A549 (cell line): ENCODE results near the gene PITPNM3. TPM values are rescaled to one million over a fixed set of nuclear protein-coding genes. Genes with fewer than 3 reads are reported as not detected.

Experiments
- ATAC-seq, 2 experiments: fragments of 200-7000 bp in 1 of 2; fragments of >200 bp in 1 of 2; cut with Nextera tagmentation in 1 of 2; cut with Tn5 transposase in 1 of 2; 3 replicates each; pipeline versions ENCODE4 v1.8.0 to v1.9.1; 2018 to 2020; ENCODE audit warnings: mild to moderate bottlenecking in 1 of 2, moderate library complexity in 1 of 2
- CTCF ChIA-PET: fragments of 300-600 bp; sonication (Branson Sonifier 250); formaldehyde crosslinking; extraction: SDS; loops from one replicate; lab custom pipeline; 2021; ENCODE audit warnings: antibody characterized with exemption, inconsistent platforms; lab: Yijun Ruan, JAX
- POLR2A ChIA-PET: fragments of 350-600 bp; formaldehyde crosslinking; extraction: SDS; loops from one replicate; lab custom pipeline; 2021; ENCODE audit warnings: antibody characterized with exemption, inconsistent platforms; lab: Yijun Ruan, JAX
- DNase-seq, 2 experiments: peaks; one replicate each; pipeline versions ENCODE4 v3.0.0 to v3.0.0-alpha.2; 2011 to 2016; ENCODE audit warnings: low read depth in 1 of 2, low spot score in 1 of 2
- FAIRE-seq: peaks from 2 replicates; lab custom pipeline; 2011; peaks lifted over from hg19 to GRCh38; lab: Jason Lieb, UNC
- H3K27ac ChIP-seq, 2 experiments: fragments of >200 bp; sonication (Bioruptor Twin); formaldehyde crosslinking; 3 replicates each; pipeline ENCODE4 v1.5.1; 2016 to 2017
- H3K4me1 ChIP-seq: fragments of >200 bp; sonication (Bioruptor Twin); formaldehyde crosslinking; 3 replicates; pipeline ENCODE4 v1.6.1; 2016
- H3K4me2 ChIP-seq: fragments of >200 bp; sonication (Bioruptor Twin); formaldehyde crosslinking; 3 replicates; pipeline ENCODE4 v1.6.1; 2016
- H3K4me3 ChIP-seq: fragments of >200 bp; sonication (Bioruptor Twin); formaldehyde crosslinking; 3 replicates; pipeline ENCODE4 v1.5.1; 2016
- H3K9me3 ChIP-seq: fragments of >200 bp; sonication (Bioruptor Twin); formaldehyde crosslinking; 3 replicates; pipeline ENCODE4 v1.6.1; 2016
- BHLHE40 ChIP-seq: IDR thresholded peaks from 2 replicates; pipeline ENCODE4 v1.6.1; 2012; ENCODE audit warnings: low read depth, low read length, inconsistent platforms
- CHD4 ChIP-seq: fragments of 200-600 bp; sonication (generic); IDR thresholded peaks from 2 replicates; pipeline ENCODE4 v1.6.1; 2016; ENCODE audit warnings: antibody characterized with exemption, mild to moderate bottlenecking, borderline replicate concordance
- CTCF ChIP-seq: fragments of >200 bp; sonication (Bioruptor Twin); formaldehyde crosslinking; IDR thresholded peaks from 3 replicates; pipeline ENCODE4 v1.5.1; 2016
- E2F6 ChIP-seq: IDR thresholded peaks from 2 replicates; pipeline ENCODE4 v1.6.1; 2012; ENCODE audit warnings: low read depth, borderline replicate concordance
- EP300 ChIP-seq, 2 experiments: fragments of >200 bp; sonication (Bioruptor Twin); formaldehyde crosslinking; IDR thresholded peaks; 2 replicates in 1 of 2; 3 replicates in 1 of 2; pipeline ENCODE4 v1.6.1; 2016 to 2017
- FOSL2 ChIP-seq, 2 experiments: fragments of 450-650 bp in 1 of 2; fragments of >200 bp in 1 of 2; sonication (Bioruptor Twin) in 1 of 2; formaldehyde crosslinking; IDR thresholded peaks; 2 replicates each; pipeline versions ENCODE4 v1.5.0 to v1.6.1; 2016 to 2020; ENCODE audit warnings: mild to moderate bottlenecking in 1 of 2, moderate library complexity in 1 of 2
- FOXS1 ChIP-seq: fragments of 250-450 bp; sonication (Bioruptor Pico); IDR thresholded peaks from 2 replicates; pipeline ENCODE4 v1.5.0; 2020; ENCODE audit warnings: mild to moderate bottlenecking, moderate library complexity
- HDAC2 ChIP-seq: fragments of 200-600 bp; sonication (generic); IDR thresholded peaks from 2 replicates; pipeline ENCODE4 v1.6.1; 2016
- HEYL ChIP-seq: fragments of 250-450 bp; sonication (Bioruptor Pico); IDR thresholded peaks from 2 replicates; pipeline ENCODE4 v1.8.0; 2021; ENCODE audit warnings: mild to moderate bottlenecking, moderate library complexity
- HOXA7 ChIP-seq: fragments of 250-450 bp; sonication (Bioruptor Pico); IDR thresholded peaks from 2 replicates; pipeline ENCODE4 v1.5.0; 2020; ENCODE audit warnings: mild to moderate bottlenecking, moderate library complexity
- HOXB5 ChIP-seq: fragments of 250-450 bp; sonication (Bioruptor Pico); IDR thresholded peaks from 2 replicates; pipeline ENCODE4 v1.5.0; 2020; ENCODE audit warnings: mild to moderate bottlenecking, moderate library complexity
- MAFK ChIP-seq: fragments of 450-650 bp; IDR thresholded peaks from 2 replicates; pipeline ENCODE4 v1.6.1; 2014; ENCODE audit not compliant: partially characterized antibody
- MYC ChIP-seq: IDR thresholded peaks from 2 replicates; pipeline ENCODE4 v1.6.1; 2012; ENCODE audit warnings: mild to moderate bottlenecking, inconsistent platforms, low read length, improper control_type of control experiment, borderline replicate concordance
- PHF8 ChIP-seq: fragments of 200-600 bp; sonication (generic); IDR thresholded peaks from 2 replicates; pipeline ENCODE4 v1.6.1; 2016; ENCODE audit warnings: low read depth, mild to moderate bottlenecking, antibody characterized with exemption, moderate library complexity, borderline replicate concordance
- RCOR1 ChIP-seq: fragments of 150-350 bp; IDR thresholded peaks from 2 replicates; pipeline ENCODE4 v1.6.1; 2014; ENCODE audit warnings: antibody characterized with exemption, low read length, low read depth
- REST ChIP-seq: fragments of 200-600 bp; sonication (generic); IDR thresholded peaks from 2 replicates; pipeline ENCODE4 v1.6.1; 2016; ENCODE audit warnings: antibody characterized with exemption, mild to moderate bottlenecking, moderate library complexity
- RFX5 ChIP-seq: fragments of 450-650 bp; IDR thresholded peaks from 2 replicates; pipeline ENCODE4 v1.7.1; 2014; ENCODE audit warnings: antibody characterized with exemption, mild to moderate bottlenecking, moderate library complexity
- SMC3 ChIP-seq: fragments of >200 bp; sonication (Bioruptor Twin); formaldehyde crosslinking; IDR thresholded peaks from 3 replicates; pipeline ENCODE4 v1.6.1; 2018; ENCODE audit warnings: inconsistent platforms
- TFCP2L1 ChIP-seq: fragments of 250-450 bp; sonication (Bioruptor Pico); IDR thresholded peaks from 2 replicates; pipeline ENCODE4 v1.5.0; 2021; ENCODE audit warnings: mild to moderate bottlenecking
- USF2 ChIP-seq: fragments of 450-650 bp; IDR thresholded peaks from 2 replicates; pipeline ENCODE4 v1.6.1; 2014; ENCODE audit warnings: antibody characterized with exemption
- ZC3H11A ChIP-seq: fragments of 450-650 bp; IDR thresholded peaks from 2 replicates; pipeline ENCODE4 v1.6.1; 2014; ENCODE audit warnings: antibody characterized with exemption, mild to moderate bottlenecking
- ZFP36 ChIP-seq: fragments of 450-650 bp; IDR thresholded peaks from 2 replicates; pipeline ENCODE4 v1.6.1; 2014; ENCODE audit warnings: borderline replicate concordance; ENCODE audit not compliant: partially characterized antibody
- ZNF302 ChIP-seq: fragments of 250-450 bp; sonication (Bioruptor Pico); IDR thresholded peaks from 2 replicates; pipeline ENCODE4 v1.9.0; 2021; ENCODE audit warnings: inconsistent platforms, mild to moderate bottlenecking, moderate library complexity
- WGBS: methylation state at CpG from one replicate; pipeline ENCODE4 v1.1.6; 2017; ENCODE audit errors: missing lambda C conversion rate; 5-methylcytosine and 5-hydroxymethylcytosine counted together
- polyA plus RNA-seq, 4 experiments: library from polyadenylated mRNA; depleted of rRNA in 3 of 4; stranded (reverse); fragments of >200 nt; fragmentation: RNase III in 1 of 4; extraction: RNeasy Plus Mini Kit Qiagen cat#74134 plus additional on column Dnase treatment in 1 of 4; gene quantifications; 2 replicates in 3 of 4; 3 replicates in 1 of 4; pipeline ENCODE4 v1.2.3, GENCODE V29; 2011 to 2017
- TF ChIP-seq, protein P1 (sequence below): fragments of 250-450 bp; sonication (Bioruptor Pico); IDR thresholded peaks from 2 replicates; pipeline ENCODE4 v1.5.0; 2021; ENCODE audit warnings: mild to moderate bottlenecking, moderate library complexity, borderline replicate concordance

PITPNM3 gene
- polyA plus RNA-seq, 2 of the 4 experiments (the other 2 are of a cell fraction), result 0.80 to 2.2 TPM

- CTCF ChIA-PET, result interaction anchor here (1.0 to 3.4 kb wide), 5 partner anchors 16 to 62 kb away, joined by 3 to 25 read pairs (median 5); no protein-coding TSS in a partner anchor
- POLR2A ChIA-PET, result no interaction called here
- peak in 1 of 2 experiments; percentile 6; a peak in 1 of 6 replicates for ATAC-seq
- FAIRE-seq, result no peak
- Histone ChIP-seq H3K9me3 (no peaks in the 10 kb centered on the region), H3K4me1 (peaks cover 18% of the 10 kb centered on the region), H3K4me2 (no peak overlapping the region), H3K27ac (no peak overlapping the region), H3K4me3 (no peak overlapping the region)
- DNase-seq, result no peak
- WGBS, result 80% methylated on average over 12 of the region's 14 CpGs
- TF ChIP-seq CHD4 (no peak), USF2 (no peak), FOXS1 (CRISPR knock-in tag) (no peak), SMC3 (no peak), E2F6 (no peak), MAFK (no peak), HEYL (CRISPR knock-in tag) (no peak), HDAC2 (no peak), HOXA7 (no peak), EP300 (IDR thresholded peaks at IDR 0.05) (no peak), RCOR1 (no peak), ZFP36 (no peak), RFX5 (no peak), REST (no peak)
- TF ChIP-seq, protein P1, sequence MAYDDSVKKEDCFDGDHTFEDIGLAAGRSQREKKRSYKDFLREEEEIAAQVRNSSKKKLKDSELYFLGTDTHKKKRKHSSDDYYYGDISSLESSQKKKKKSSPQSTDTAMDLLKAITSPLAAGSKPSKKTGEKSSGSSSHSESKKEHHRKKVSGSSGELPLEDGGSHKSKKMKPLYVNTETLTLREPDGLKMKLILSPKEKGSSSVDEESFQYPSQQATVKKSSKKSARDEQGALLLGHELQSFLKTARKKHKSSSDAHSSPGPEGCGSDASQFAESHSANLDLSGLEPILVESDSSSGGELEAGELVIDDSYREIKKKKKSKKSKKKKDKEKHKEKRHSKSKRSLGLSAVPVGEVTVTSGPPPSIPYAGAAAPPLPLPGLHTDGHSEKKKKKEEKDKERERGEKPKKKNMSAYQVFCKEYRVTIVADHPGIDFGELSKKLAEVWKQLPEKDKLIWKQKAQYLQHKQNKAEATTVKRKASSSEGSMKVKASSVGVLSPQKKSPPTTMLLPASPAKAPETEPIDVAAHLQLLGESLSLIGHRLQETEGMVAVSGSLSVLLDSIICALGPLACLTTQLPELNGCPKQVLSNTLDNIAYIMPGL, result no peak
These were observed 102.9 kb downstream of the PITPNM3 start for GRCh38 chr17:6453279-6454024.

GRCh38 chr17:6452471-6453266 lies 103.7 kb downstream of the PITPNM3 start:
- ATAC-seq (no peak), DNase-seq (no peak), FAIRE-seq (no peak)
- 91% methylated on average over 10 of the region's 10 CpGs for WGBS
- Histone ChIP-seq H3K4me1 (peaks cover 13% of the 10 kb centered on the region), H3K4me2 (no peak overlapping the region), H3K27ac (no peak overlapping the region), H3K4me3 (no peak overlapping the region), H3K9me3 (no peaks in the 10 kb centered on the region)
- ChIA-PET CTCF (interaction anchor here (0.6 to 3.4 kb wide), 5 partner anchors 16 to 590 kb away, joined by 3 to 25 read pairs (median 5); no protein-coding TSS in a partner anchor), POLR2A (no interaction called here)
- no peak for TF ChIP-seq BHLHE40
- no peak for TF ChIP-seq MYC
- TF ChIP-seq ZNF302 (CRISPR knock-in tag), result no peak
- no peak for TF ChIP-seq FOSL2 (IDR thresholded peaks at IDR 0.05)
- TF ChIP-seq FOSL2 (CRISPR knock-in tag; IDR thresholded peaks at IDR 0.05), result no peak
- TF ChIP-seq CTCF, result no peak
- no peak for TF ChIP-seq EP300 (IDR thresholded peaks at IDR 0.05)
- no peak for TF ChIP-seq PHF8
- TF ChIP-seq, protein P1, result no peak
- TF ChIP-seq TFCP2L1, result no peak
- no peak for TF ChIP-seq ZC3H11A
- no peak for TF ChIP-seq HOXB5
